K562 (cell line): ENCODE results near the gene PHLDB2. TPM values are rescaled to one million over a fixed set of nuclear protein-coding genes. Genes with fewer than 3 reads are reported as not detected.

ENCODE experiments used
- ATAC-seq: fragments of 200-7000 bp; cut with Tn5 transposase; 3 replicates; pipeline ENCODE4 v1.9.1; 2020; ENCODE audit warnings: moderate library complexity
- BruUV-seq: library from RNA; stranded (reverse); fragments of 400-500 nt; replicated peaks from 2 replicates; lab custom pipeline; 2021; lab: Mats Ljungman, UMichigan
- CTCF ChIA-PET: fragments of 300-600 bp; formaldehyde crosslinking; extraction: SDS; loops from one replicate; lab custom pipeline; 2021; ENCODE audit warnings: low intra/inter-chr PET ratio; lab: Yijun Ruan, JAX
- POLR2A ChIA-PET: fragments of 300-600, 350-650 bp; sonication (Branson Sonifier 250); formaldehyde crosslinking; extraction: SDS; loops from one replicate; lab custom pipeline; 2021; ENCODE audit warnings: antibody characterized with exemption, inconsistent platforms; lab: Yijun Ruan, JAX
- DNase-seq, 4 experiments: peaks; one replicate each; pipeline versions ENCODE4 v3.0.0 to v3.0.0-alpha.2; 2011 to 2018; ENCODE audit warnings: low spot score in 3 of 4, mixed read lengths in 3 of 4; ENCODE audit errors: extremely low read depth in 1 of 4
- FAIRE-seq: peaks from 2 replicates; lab custom pipeline; 2011; peaks lifted over from hg19 to GRCh38; lab: Jason Lieb, UNC
- H2AFZ ChIP-seq: 2 replicates; pipeline ENCODE4 v1.6.0; 2011; ENCODE audit warnings: low read depth, low read length, control low read depth, inconsistent platforms
- H3K27ac ChIP-seq: fragments of 200-600 bp; 3 replicates; pipeline ENCODE4 v1.8.0; 2011; ENCODE audit warnings: low read depth, mild to moderate bottlenecking, control low read depth, inconsistent platforms, low read length, moderate library complexity, mixed read lengths; ENCODE audit errors: extremely low read depth
- H3K27me3 ChIP-seq, 2 experiments: fragments of 300-600 bp in 1 of 2; 2 replicates in 1 of 2; 3 replicates in 1 of 2; pipeline versions ENCODE4 v1.6.0 to v1.8.0; 2011; ENCODE audit warnings: inconsistent platforms in 2 of 2, low read length in 2 of 2, mild to moderate bottlenecking in 1 of 2, mixed read lengths in 1 of 2, moderate library complexity in 1 of 2; ENCODE audit not compliant: control insufficient read depth in 2 of 2, insufficient read depth in 2 of 2
- H3K36me3 ChIP-seq: fragments of 300-600 bp; 3 replicates; pipeline ENCODE4 v1.8.0; 2011; ENCODE audit warnings: mild to moderate bottlenecking, low read length, inconsistent platforms; ENCODE audit not compliant: control insufficient read depth, insufficient read depth
- H3K4me1 ChIP-seq, 2 experiments: fragments of 200-600 bp in 1 of 2; replicated peaks in 1 of 2; 2 replicates in 1 of 2; 3 replicates in 1 of 2; pipeline versions ENCODE4 v1.5.1 to v1.8.0; 2011; ENCODE audit warnings: inconsistent platforms in 2 of 2, low read length in 2 of 2, mild to moderate bottlenecking in 1 of 2, mixed read lengths in 1 of 2, moderate library complexity in 1 of 2; ENCODE audit not compliant: control insufficient read depth in 2 of 2, insufficient read depth in 2 of 2
- H3K4me2 ChIP-seq: 2 replicates; pipeline ENCODE4 v1.6.1; 2011; ENCODE audit warnings: low read length, control low read depth, inconsistent platforms, mixed read lengths; ENCODE audit not compliant: insufficient read depth
- H3K4me3 ChIP-seq: fragments of 200-600 bp; sonication (generic), shearing (Covaris generic); 2 replicates; pipeline ENCODE4 v1.5.1; 2016; ENCODE audit warnings: control low read depth, inconsistent platforms
- H3K79me2 ChIP-seq: fragments of 200-600 bp; 3 replicates; pipeline ENCODE4 v1.8.0; 2011; ENCODE audit warnings: low read length, inconsistent platforms; ENCODE audit not compliant: control insufficient read depth, insufficient read depth
- H3K9ac ChIP-seq, 2 experiments: 2 replicates each; pipeline versions ENCODE4 v1.6.0 to v1.6.1; 2011; ENCODE audit warnings: low read depth in 2 of 2, low read length in 2 of 2, control low read depth in 1 of 2, inconsistent platforms in 1 of 2, mild to moderate bottlenecking in 1 of 2, mixed read lengths in 1 of 2; ENCODE audit not compliant: insufficient read depth in 1 of 2
- H3K9me1 ChIP-seq: one replicate; pipeline ENCODE4 v1.6.0; 2011; ENCODE audit warnings: inconsistent platforms, mild to moderate bottlenecking, low read length, moderate library complexity; ENCODE audit not compliant: control insufficient read depth, insufficient read depth
- H3K9me3 ChIP-seq: replicated peaks from 2 replicates; pipeline ENCODE4 v1.5.1; 2011; ENCODE audit warnings: low read depth, low read length, inconsistent platforms; ENCODE audit not compliant: control insufficient read depth, insufficient read depth
- H4K20me1 ChIP-seq: replicated peaks from 2 replicates; pipeline ENCODE4 v1.6.1; 2011; ENCODE audit warnings: low read length, inconsistent platforms, mixed read lengths; ENCODE audit not compliant: control insufficient read depth, insufficient read depth
- FOSL1 ChIP-seq: fragments of 200-800 bp; sonication (Bioruptor generic); conservative IDR thresholded peaks from 2 replicates; pipeline ENCODE4 v1.6.1; 2016; ENCODE audit warnings: missing genetic modification characterization, missing compliant biosample characterization
- HOXB6 ChIP-seq: fragments of 250-450 bp; sonication (Bioruptor Pico); IDR thresholded peaks from 2 replicates; pipeline ENCODE4 v1.5.1; 2022; ENCODE audit warnings: mild to moderate bottlenecking, borderline replicate concordance
- RAD21 ChIP-seq, 2 experiments: fragments of 250-450 bp in 1 of 2; fragments of 450-650 bp in 1 of 2; sonication (Bioruptor Pico) in 1 of 2; formaldehyde crosslinking in 1 of 2; IDR thresholded peaks in 1 of 2; conservative IDR thresholded peaks in 1 of 2; 2 replicates each; pipeline versions ENCODE4 v1.4.0 to v1.8.0; 2020 to 2022; ENCODE audit warnings: mild to moderate bottlenecking in 2 of 2, moderate library complexity in 1 of 2
- SIN3B ChIP-seq: fragments of 450-650 bp; IDR thresholded peaks from 2 replicates; pipeline ENCODE4 v1.6.1; 2017; ENCODE audit warnings: low read depth, mild to moderate bottlenecking, moderate library complexity
- ZNF398 ChIP-seq: fragments of 250-450 bp; sonication (Bioruptor Pico); IDR thresholded peaks from 2 replicates; pipeline ENCODE4 v1.8.0; 2021; ENCODE audit warnings: moderate library complexity, mild to moderate bottlenecking, inconsistent platforms
- ZZZ3 ChIP-seq: fragments of 450-650 bp; IDR thresholded peaks from 2 replicates; pipeline ENCODE4 v1.6.1; 2016; ENCODE audit warnings: antibody characterized with exemption, mild to moderate bottlenecking, moderate library complexity
- WGBS: fragments of 100-300 bp; shearing (Covaris generic); methylation state at CpG from one replicate; pipeline ENCODE4 v1.1.6; 2016; ENCODE audit warnings: low coverage, mixed read lengths; ENCODE audit not compliant: insufficient coverage; ENCODE audit errors: missing lambda C conversion rate; 5-methylcytosine and 5-hydroxymethylcytosine counted together
- in situ Hi-C: fragments of 300-500 bp; cut with MboI; formaldehyde crosslinking; loops from 4 replicates; pipeline ENCODE4 v1.15.0; 2018; ENCODE audit warnings: inconsistent platforms, mixed read lengths
- intact Hi-C: fragments of 100-400 bp; cut with micrococcal nuclease; formaldehyde crosslinking; loops from 2 replicates; pipeline ENCODE4 v1.14.2; 2022
- polyA plus RNA-seq, 8 experiments: library from polyadenylated mRNA; depleted of rRNA in 4 of 8; stranded (reverse) in 5 of 8; unstranded in 3 of 8; fragments of >200 nt; fragmentation: Nextera tagmentation in 2 of 8; fragmentation: Illumina TruSeq in 1 of 8; extraction: Ambion mirVana in 2 of 8; extraction: Trizol in 1 of 8; gene quantifications; 2 replicates each; pipeline versions ENCODE4 v1.2.1 to v1.2.3, GENCODE V29; 2011 to 2014; ENCODE audit warnings: inconsistent platforms in 1 of 8, missing spikeins in 1 of 8
- total RNA-seq, 7 experiments: library from RNA; depleted of rRNA in 6 of 7; stranded (reverse); fragments of >200 nt in 6 of 7; fragmentation: Illumina TruSeq in 2 of 7; extraction: Trizol in 2 of 7; gene quantifications; 2 replicates each; pipeline versions ENCODE4 v1.2.1 to v1.2.3, GENCODE V29; 2011 to 2021; ENCODE audit warnings: low replicate concordance in 1 of 7
- TF ChIP-seq, protein P1 (sequence below): sonication (generic); formaldehyde crosslinking; IDR thresholded peaks from 2 replicates; pipeline ENCODE4 v1.8.0; 2022; ENCODE audit warnings: missing genetic modification reagents, mild to moderate bottlenecking, moderate library complexity, borderline replicate concordance
- TF ChIP-seq, protein P2 (sequence below), 2 experiments: fragments of 450-650 bp; IDR thresholded peaks; 2 replicates each; pipeline ENCODE4 v1.6.1; 2018; ENCODE audit warnings: mild to moderate bottlenecking in 2 of 2, low read depth in 1 of 2; ENCODE audit not compliant: partially characterized antibody in 2 of 2
- TF ChIP-seq, protein P3 (sequence below): sonication (generic); IDR thresholded peaks from 2 replicates; pipeline ENCODE4 v1.6.1; 2016

PHLDB2 gene
- total and polyA plus RNA-seq, 9 of the 15 experiments (the other 6 are each of a cell fraction or from before 2014, with no cell fraction given): 0.04 TPM; not detected in 8

- no peak for TF ChIP-seq HOXB6 (CRISPR knock-in tag)
These were observed 33.0 kb downstream of the PHLDB2 start (continued) for GRCh38 chr3:111892070-111892469.

DNA sequence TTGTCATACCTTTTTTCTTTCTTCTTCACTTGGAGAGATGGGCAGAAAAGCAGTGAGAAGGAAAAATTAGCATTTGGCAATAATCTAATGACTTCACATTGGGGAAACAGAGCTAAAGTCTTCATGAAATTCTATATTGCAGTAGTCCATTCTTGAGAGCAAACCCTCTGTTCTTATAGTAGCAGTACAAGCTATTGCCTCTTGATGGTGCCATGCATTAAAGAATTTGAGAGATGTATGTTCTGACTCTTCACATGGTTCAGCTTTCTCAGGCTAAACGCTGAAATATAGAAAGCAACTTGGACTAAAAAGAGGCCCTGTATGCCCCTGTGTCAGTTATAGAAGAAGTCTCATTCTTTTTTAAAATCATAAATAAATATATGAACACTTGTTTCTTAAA lies 36.0 kb downstream of the PHLDB2 start:
- CTCF ChIA-PET: no interaction called here
- Histone ChIP-seq H3K9ac (no peak overlapping the region), H3K4me1 (no peaks in the 10 kb centered on the region), H4K20me1 (no peaks in the 10 kb centered on the region), H3K27ac (no peak overlapping the region), H3K36me3 (no peaks in the 10 kb centered on the region), H3K4me2 (no peak overlapping the region), H3K9me1 (no peaks in the 10 kb centered on the region), H2AFZ (no peak overlapping the region), H3K4me3 (no peak overlapping the region), H3K27me3 (no peaks in the 10 kb centered on the region), H3K79me2 (no peaks in the 10 kb centered on the region), H3K9me3 (no peaks in the 10 kb centered on the region)
- 0% methylated on average over 1 of the region's 1 CpG for WGBS
- POLR2A ChIA-PET: no interaction called here
- DNase-seq (peak in 1 of 4 experiments; percentile 4), ATAC-seq (no peak), FAIRE-seq (no peak)
- intact Hi-C loops (loop anchor here (10.0 kb wide), 1 partner anchor 120 kb away; no protein-coding TSS in a partner anchor), in situ Hi-C loops (no loop called here)
- BruUV-seq: no TSS peak
- TF ChIP-seq SIN3B (no peak), FOSL1 (tag) (no peak), ZZZ3 (no peak), ZNF398 (CRISPR knock-in tag) (no peak), RAD21 (CRISPR knock-in tag; conservative IDR thresholded peaks at IDR 0.05 in 1 of 2, IDR thresholded peaks at IDR 0.05 in 1 of 2) (peak in 1 of 2 experiments; percentile 23; a peak in 1 of 4 replicates)
- TF ChIP-seq, protein P1, sequence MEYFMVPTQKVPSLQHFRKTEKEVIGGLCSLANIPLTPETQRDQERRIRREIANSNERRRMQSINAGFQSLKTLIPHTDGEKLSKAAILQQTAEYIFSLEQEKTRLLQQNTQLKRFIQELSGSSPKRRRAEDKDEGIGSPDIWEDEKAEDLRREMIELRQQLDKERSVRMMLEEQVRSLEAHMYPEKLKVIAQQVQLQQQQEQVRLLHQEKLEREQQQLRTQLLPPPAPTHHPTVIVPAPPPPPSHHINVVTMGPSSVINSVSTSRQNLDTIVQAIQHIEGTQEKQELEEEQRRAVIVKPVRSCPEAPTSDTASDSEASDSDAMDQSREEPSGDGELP (CRISPR knock-in tag): no peak
- TF ChIP-seq, protein P2, sequence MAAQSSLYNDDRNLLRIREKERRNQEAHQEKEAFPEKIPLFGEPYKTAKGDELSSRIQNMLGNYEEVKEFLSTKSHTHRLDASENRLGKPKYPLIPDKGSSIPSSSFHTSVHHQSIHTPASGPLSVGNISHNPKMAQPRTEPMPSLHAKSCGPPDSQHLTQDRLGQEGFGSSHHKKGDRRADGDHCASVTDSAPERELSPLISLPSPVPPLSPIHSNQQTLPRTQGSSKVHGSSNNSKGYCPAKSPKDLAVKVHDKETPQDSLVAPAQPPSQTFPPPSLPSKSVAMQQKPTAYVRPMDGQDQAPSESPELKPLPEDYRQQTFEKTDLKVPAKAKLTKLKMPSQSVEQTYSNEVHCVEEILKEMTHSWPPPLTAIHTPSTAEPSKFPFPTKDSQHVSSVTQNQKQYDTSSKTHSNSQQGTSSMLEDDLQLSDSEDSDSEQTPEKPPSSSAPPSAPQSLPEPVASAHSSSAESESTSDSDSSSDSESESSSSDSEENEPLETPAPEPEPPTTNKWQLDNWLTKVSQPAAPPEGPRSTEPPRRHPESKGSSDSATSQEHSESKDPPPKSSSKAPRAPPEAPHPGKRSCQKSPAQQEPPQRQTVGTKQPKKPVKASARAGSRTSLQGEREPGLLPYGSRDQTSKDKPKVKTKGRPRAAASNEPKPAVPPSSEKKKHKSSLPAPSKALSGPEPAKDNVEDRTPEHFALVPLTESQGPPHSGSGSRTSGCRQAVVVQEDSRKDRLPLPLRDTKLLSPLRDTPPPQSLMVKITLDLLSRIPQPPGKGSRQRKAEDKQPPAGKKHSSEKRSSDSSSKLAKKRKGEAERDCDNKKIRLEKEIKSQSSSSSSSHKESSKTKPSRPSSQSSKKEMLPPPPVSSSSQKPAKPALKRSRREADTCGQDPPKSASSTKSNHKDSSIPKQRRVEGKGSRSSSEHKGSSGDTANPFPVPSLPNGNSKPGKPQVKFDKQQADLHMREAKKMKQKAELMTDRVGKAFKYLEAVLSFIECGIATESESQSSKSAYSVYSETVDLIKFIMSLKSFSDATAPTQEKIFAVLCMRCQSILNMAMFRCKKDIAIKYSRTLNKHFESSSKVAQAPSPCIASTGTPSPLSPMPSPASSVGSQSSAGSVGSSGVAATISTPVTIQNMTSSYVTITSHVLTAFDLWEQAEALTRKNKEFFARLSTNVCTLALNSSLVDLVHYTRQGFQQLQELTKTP (IDR thresholded peaks at IDR 0.05; ENCODE audit: low read depth in 1 of 2, partially characterized antibody in 2 of 2): no peak
- TF ChIP-seq, protein P3, sequence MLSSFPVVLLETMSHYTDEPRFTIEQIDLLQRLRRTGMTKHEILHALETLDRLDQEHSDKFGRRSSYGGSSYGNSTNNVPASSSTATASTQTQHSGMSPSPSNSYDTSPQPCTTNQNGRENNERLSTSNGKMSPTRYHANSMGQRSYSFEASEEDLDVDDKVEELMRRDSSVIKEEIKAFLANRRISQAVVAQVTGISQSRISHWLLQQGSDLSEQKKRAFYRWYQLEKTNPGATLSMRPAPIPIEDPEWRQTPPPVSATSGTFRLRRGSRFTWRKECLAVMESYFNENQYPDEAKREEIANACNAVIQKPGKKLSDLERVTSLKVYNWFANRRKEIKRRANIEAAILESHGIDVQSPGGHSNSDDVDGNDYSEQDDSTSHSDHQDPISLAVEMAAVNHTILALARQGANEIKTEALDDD: no peak
